Prostate gland (tissue), 2 donors: ENCODE measurements around the gene FOXP1.

Experiments used
- POLR2A ChIP-seq: fragments of 450-650 bp; IDR thresholded peaks from one replicate; pipeline ENCODE4 v1.6.1; 2016; ENCODE audit warnings: antibody characterized with exemption, mild to moderate bottlenecking
- POLR2AphosphoS5 ChIP-seq: sonication (generic); formaldehyde crosslinking; IDR thresholded peaks from one replicate; pipeline ENCODE4 v1.6.1; 2017; ENCODE audit warnings: antibody characterized with exemption
- TF ChIP-seq, protein P1 (sequence below), 4 experiments: fragments of 200-600 bp in 2 of 4; fragments of 450-650 bp in 2 of 4; sonication (generic) in 2 of 4; IDR thresholded peaks; 1 replicate in 3 of 4; 2 replicates in 1 of 4; pipeline ENCODE4 v1.5.1; 2016 to 2019; ENCODE audit warnings: antibody characterized with exemption in 4 of 4, mild to moderate bottlenecking in 2 of 4, moderate library complexity in 2 of 4

DNA sequence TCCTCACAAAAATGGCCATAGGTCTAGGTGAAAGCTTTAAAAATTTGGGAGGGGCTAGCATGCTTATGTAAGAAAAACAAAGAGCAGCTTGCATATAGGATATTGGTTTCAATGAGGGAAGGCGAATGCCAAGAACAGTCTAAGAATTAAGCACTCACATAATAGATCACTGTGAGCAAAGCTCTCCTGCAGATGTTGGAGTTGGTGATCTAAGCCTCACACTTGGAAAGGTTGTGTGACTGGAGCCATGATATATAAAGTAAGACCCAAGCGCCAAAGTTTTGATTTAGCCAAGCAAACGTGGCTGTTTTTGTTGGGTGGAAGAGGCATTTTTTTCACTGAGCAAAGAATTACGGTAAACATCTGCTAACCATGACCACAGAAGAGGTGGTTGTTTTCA, 237.5 kb downstream of the FOXP1 start:
- TF ChIP-seq, protein P1, sequence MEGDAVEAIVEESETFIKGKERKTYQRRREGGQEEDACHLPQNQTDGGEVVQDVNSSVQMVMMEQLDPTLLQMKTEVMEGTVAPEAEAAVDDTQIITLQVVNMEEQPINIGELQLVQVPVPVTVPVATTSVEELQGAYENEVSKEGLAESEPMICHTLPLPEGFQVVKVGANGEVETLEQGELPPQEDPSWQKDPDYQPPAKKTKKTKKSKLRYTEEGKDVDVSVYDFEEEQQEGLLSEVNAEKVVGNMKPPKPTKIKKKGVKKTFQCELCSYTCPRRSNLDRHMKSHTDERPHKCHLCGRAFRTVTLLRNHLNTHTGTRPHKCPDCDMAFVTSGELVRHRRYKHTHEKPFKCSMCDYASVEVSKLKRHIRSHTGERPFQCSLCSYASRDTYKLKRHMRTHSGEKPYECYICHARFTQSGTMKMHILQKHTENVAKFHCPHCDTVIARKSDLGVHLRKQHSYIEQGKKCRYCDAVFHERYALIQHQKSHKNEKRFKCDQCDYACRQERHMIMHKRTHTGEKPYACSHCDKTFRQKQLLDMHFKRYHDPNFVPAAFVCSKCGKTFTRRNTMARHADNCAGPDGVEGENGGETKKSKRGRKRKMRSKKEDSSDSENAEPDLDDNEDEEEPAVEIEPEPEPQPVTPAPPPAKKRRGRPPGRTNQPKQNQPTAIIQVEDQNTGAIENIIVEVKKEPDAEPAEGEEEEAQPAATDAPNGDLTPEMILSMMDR (IDR thresholded peaks at IDR 0.05) = no peak
- no peak for TF ChIP-seq POLR2A
- TF ChIP-seq POLR2AphosphoS5 = no peak
